ENCODE measurements around the gene MAGEA9.
"Not testable (repeated sequence)": the region's sequence is repeated elsewhere in the genome, so short reads cannot be mapped to it uniquely, and the experiment has no call there.

Gene MAGEA9

DNA sequence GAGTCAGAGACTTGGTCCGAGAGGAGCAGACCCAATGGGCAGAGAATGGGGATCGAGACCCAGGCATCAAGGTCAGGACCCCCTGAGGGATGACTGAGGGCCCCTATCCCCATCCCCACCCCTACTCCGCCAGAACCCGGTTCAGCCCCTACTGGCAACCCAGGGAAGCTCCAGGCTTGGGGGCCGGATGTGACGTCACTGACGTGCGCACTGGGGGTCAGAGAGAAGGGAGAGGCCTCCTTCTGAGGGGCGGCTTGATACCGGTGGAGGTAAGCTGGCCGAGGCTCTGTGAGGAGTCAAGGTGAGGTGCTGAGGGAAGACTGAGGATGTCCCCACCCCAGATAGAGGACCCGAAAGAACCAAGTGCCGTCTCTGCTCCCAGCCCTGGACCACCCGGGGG, at the start of gene MAGEA9:
Gene MAGEA9 (plus strand): TSS at position 204 of the 400 bp plus-strand sequence. CDS start 4,281 bp downstream, outside the sequence.
- not testable (repeated sequence) for DNase-seq (ENCODE audit: low read depth in 2 of 2)

GRCh38 chrX:149742269-149742668, 39.5 kb upstream of the MAGEA9 start:
- not testable (repeated sequence) for DNase-seq (ENCODE audit: low read depth in 2 of 2)

DNA sequence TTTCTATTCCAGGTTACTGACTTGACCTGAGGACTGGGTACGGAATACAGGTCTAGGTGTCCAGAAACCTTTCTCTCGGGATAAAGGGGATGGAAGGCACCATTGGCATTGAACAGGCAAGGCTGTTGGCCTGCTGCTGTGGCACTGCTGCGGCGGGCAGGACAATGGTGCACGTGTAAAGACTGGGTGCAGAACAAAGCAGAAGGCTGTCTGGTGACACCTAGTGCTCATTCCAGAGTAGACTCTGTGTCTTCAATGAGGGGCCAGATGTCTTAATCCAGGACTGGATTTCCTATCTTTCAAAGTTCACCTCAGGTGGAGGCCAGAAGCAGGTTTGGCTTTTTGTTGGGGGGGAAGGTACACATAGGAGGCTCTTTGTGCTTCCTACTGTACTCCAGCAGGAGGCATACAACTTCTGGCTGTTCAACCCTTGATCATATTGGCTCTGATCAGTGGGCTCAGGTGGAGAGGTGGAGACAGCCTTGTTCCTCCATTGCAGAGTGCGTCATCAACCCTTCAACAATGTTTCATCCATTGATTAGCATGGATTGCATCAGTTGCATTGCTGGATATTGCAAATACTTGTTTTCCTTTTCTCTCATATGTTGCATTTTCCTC, 35.2 kb upstream of the MAGEA9 start:
- DNase-seq (ENCODE audit: low read depth in 2 of 2) = not testable (repeated sequence)

DNA sequence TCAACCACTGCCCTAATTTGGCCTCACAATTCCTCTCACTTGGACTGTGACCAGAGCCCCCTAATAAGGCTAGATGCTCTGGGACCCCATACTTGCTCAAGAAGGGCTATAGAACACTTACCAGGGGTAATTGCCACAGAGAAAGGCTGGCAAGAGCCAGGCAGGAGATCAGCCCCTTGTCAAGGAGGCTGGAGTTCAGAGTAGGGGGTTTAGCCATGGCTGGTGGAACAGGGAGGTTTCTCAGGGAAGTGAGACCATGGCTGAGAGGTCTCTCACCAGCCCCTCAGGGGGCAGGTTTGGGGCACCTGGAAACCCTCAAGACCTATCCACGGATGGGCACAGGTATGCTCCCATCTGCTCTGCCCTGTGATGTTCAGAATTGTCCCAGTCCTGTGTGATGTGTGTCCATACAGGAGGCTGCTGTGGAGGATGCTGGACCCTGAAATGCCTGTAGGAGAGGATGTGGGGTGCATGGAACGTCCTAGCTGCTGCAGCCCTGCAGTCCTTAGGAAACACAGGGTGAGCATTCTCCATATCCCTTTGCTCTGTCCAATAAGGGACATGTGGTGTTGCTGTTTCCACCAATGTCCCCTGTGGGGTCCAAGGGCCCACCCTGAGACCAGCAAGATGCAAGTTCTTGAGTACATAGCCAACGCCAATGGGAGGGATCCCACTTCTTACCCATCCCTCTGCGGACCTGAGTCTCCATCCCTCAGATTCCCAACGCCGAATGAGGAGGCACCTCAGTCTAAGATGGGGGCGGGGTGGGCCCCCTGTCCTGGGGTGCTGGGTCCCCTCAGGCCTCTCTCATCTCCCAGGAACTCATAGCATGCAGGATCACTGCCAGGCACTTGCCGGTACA, 24.3 kb upstream of the MAGEA9 start:
- no peak for DNase-seq (ENCODE audit: low read depth in 2 of 2)

- DNase-seq (ENCODE audit: low read depth in 2 of 2) = no peak
Observed at GRCh38 chrX:149758068-149758714, 23.5 kb upstream of the MAGEA9 start.

- DNase-seq (ENCODE audit: low read depth in 2 of 2) = not testable (repeated sequence)
Observed at GRCh38 chrX:149758715-149759078, 23.0 kb upstream of the MAGEA9 start.

DNA sequence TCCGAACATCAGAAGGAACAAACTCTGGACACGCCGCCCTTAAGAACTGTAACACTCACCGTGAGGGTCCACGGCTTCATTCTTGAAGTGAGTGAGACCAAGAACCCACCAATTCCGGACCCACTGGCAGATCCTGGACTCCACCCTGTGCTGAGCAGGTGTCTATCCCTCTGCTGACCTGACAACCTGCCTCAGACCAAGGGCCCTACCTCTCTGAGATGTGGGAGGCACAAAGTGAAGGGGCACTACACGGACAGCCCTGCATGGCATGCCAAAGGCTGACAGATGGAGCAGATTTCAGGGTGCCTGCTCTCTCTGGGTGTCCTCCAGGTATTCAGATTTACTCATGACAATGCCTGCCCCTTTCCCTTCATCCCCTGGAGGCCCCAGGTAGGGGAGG, 21.9 kb upstream of the MAGEA9 start:
- DNase-seq (ENCODE audit: low read depth in 2 of 2) = no peak

DNA sequence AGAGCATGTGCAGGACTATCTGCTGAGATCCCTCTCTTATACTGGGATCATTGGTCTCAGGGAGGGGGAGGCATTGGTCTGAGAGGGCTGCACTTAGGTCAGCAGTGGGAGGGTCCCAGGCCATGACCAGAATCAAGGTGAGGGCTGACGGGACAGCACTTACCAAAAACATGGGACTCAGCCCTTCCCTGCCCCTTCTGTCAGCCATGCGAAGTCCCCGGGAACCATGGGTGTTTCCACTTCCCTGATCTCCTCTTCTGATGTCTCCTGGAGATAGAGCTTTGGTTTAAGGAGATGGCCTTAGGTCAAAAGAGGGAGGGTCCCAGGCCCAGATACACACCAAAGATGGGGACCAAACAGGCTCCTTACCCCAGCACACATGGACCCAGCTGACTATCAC, 20.8 kb upstream of the MAGEA9 start:
- DNase-seq (ENCODE audit: low read depth in 2 of 2) = no peak

GRCh38 chrX:149761858-149762674, 19.7 kb upstream of the MAGEA9 start:
- DNase-seq (ENCODE audit: low read depth in 2 of 2) = not testable (repeated sequence)

- DNase-seq (ENCODE audit: low read depth in 2 of 2) = no peak
Observed at GRCh38 chrX:149762696-149763614, 18.8 kb upstream of the MAGEA9 start.

GRCh38 chrX:149770344-149770743, 11.4 kb upstream of the MAGEA9 start:
- not testable (repeated sequence) for DNase-seq (ENCODE audit: low read depth in 2 of 2)

DNA sequence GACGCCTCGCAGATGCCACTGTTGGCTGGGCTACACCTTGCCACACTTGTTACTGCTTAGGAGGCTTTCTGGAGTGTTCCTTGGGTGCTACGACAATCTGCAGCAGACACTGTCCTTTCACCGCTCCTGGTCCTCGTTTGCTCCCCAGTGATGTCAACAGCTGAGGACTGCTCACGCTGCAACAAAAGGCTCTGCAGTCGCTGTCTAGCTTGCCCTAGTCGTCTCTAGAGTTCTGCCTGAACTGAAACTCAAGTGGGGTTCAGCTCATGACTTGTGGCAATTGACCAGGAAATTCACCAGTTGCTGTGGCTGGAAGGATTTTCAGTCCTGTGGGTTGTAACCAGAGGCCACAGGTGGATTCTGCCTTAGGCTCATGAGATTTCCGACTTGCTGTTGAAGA, 8.7 kb upstream of the MAGEA9 start:
- DNase-seq (ENCODE audit: low read depth in 2 of 2) = not testable (repeated sequence)

GRCh38 chrX:149773768-149774167, 8.0 kb upstream of the MAGEA9 start, which contains the start of gene HSFX1:
HSFX1 (plus strand) TSS chrX:149774068; CDS start chrX:149774682, 614 bp downstream.
- DNase-seq (ENCODE audit: low read depth in 2 of 2) = not testable (repeated sequence)

GRCh38 chrX:149777999-149778398, 3.7 kb upstream of the MAGEA9 start:
- DNase-seq (ENCODE audit: low read depth in 2 of 2) = not testable (repeated sequence)

- not testable (repeated sequence) for DNase-seq (ENCODE audit: low read depth in 2 of 2)
Observed at GRCh38 chrX:149795531-149795930, 13.8 kb downstream of the MAGEA9 start.

GRCh38 chrX:149799095-149799714, 17.5 kb downstream of the MAGEA9 start:
- DNase-seq (ENCODE audit: low read depth in 2 of 2) = no peak

GRCh38 chrX:149799938-149800337, 18.2 kb downstream of the MAGEA9 start:
- DNase-seq (ENCODE audit: low read depth in 2 of 2) = no peak

- no peak for DNase-seq (ENCODE audit: low read depth in 2 of 2)
Observed at GRCh38 chrX:149803458-149804062, 21.8 kb downstream of the MAGEA9 start.

- DNase-seq (ENCODE audit: low read depth in 2 of 2) = no peak
Observed at GRCh38 chrX:149804102-149804501, 22.4 kb downstream of the MAGEA9 start.

All from stimulated activated CD8-positive, alpha-beta memory T cell treated with anti-CD3 and anti-CD28 coated beads, Interleukin-7, amount 100 ng/mL, for 4 hours (primary cell).